ENCODE measurements around the gene BICC1. TPM values are rescaled to one million over a fixed set of nuclear protein-coding genes. Genes with fewer than 3 reads are reported as not detected.

BICC1 gene
- total RNA-seq, 3 donors from 2014 or later, result not detected

GRCh38 chr10:58565271-58565670, 52.6 kb downstream of the BICC1 start:
- no peak for ATAC-seq
- H3K9me3 Mint-ChIP-seq, result peaks cover 24% of the 10 kb centered on the region
- H3K27me3 Mint-ChIP-seq (ENCODE audit: low read depth), result no peaks in the 10 kb centered on the region
- H3K36me3 Mint-ChIP-seq (ENCODE audit: insufficient read depth), result no peaks in the 10 kb centered on the region
- no peaks in the 10 kb centered on the region for H3K4me1 Mint-ChIP-seq (ENCODE audit: low read depth)
- no peak overlapping the region for H3K4me3 Mint-ChIP-seq
- no peak for DNase-seq

- H3K4me3 Mint-ChIP-seq, result no peak overlapping the region
- ATAC-seq (no peak), DNase-seq (no peak)
- no peaks in the 10 kb centered on the region for H3K36me3 Mint-ChIP-seq (ENCODE audit: insufficient read depth)
- no peaks in the 10 kb centered on the region for H3K4me1 Mint-ChIP-seq (ENCODE audit: low read depth)
- H3K27me3 Mint-ChIP-seq (ENCODE audit: low read depth), result no peaks in the 10 kb centered on the region
- H3K9me3 Mint-ChIP-seq, result peaks cover 2% of the 10 kb centered on the region
Observed at GRCh38 chr10:58567652-58568051, 55.0 kb downstream of the BICC1 start.

GRCh38 chr10:58568428-58568935, 55.8 kb downstream of the BICC1 start:
- DNase-seq (no peak), ATAC-seq (no peak)
- H3K4me3 Mint-ChIP-seq, result no peak overlapping the region
- no peaks in the 10 kb centered on the region for H3K4me1 Mint-ChIP-seq (ENCODE audit: low read depth)
- no peaks in the 10 kb centered on the region for H3K27me3 Mint-ChIP-seq (ENCODE audit: low read depth)
- H3K9me3 Mint-ChIP-seq, result no peaks in the 10 kb centered on the region
- H3K36me3 Mint-ChIP-seq (ENCODE audit: insufficient read depth), result no peaks in the 10 kb centered on the region

- Mint-ChIP-seq H3K27me3 (ENCODE audit: low read depth) (no peaks in the 10 kb centered on the region), H3K36me3 (ENCODE audit: insufficient read depth) (no peaks in the 10 kb centered on the region), H3K4me1 (ENCODE audit: low read depth) (no peaks in the 10 kb centered on the region), H3K4me3 (no peak overlapping the region), H3K9me3 (no peaks in the 10 kb centered on the region)
- ATAC-seq (no peak), DNase-seq (no peak)
Observed at GRCh38 chr10:58570307-58570723, 57.6 kb downstream of the BICC1 start.

- no peak for DNase-seq
- H3K36me3 Mint-ChIP-seq (ENCODE audit: insufficient read depth), result no peaks in the 10 kb centered on the region
- H3K4me1 Mint-ChIP-seq (ENCODE audit: low read depth), result no peaks in the 10 kb centered on the region
- no peaks in the 10 kb centered on the region for H3K9me3 Mint-ChIP-seq
- H3K4me3 Mint-ChIP-seq, result no peak overlapping the region
- ATAC-seq, result no peak
- no peaks in the 10 kb centered on the region for H3K27me3 Mint-ChIP-seq (ENCODE audit: low read depth)
Observed at GRCh38 chr10:58570979-58571378, 58.3 kb downstream of the BICC1 start.

- Mint-ChIP-seq H3K27me3 (ENCODE audit: low read depth) (no peaks in the 10 kb centered on the region), H3K36me3 (ENCODE audit: insufficient read depth) (no peaks in the 10 kb centered on the region), H3K4me3 (no peak overlapping the region), H3K4me1 (ENCODE audit: low read depth) (no peaks in the 10 kb centered on the region), H3K9me3 (no peaks in the 10 kb centered on the region)
- no peak for DNase-seq
- no peak for ATAC-seq
Observed at GRCh38 chr10:58573144-58573543, 60.5 kb downstream of the BICC1 start.

GRCh38 chr10:58574058-58574457, 61.4 kb downstream of the BICC1 start:
- Mint-ChIP-seq H3K9me3 (no peaks in the 10 kb centered on the region), H3K36me3 (ENCODE audit: insufficient read depth) (no peaks in the 10 kb centered on the region)
- ATAC-seq, result no peak

GRCh38 chr10:58575491-58575890, 62.8 kb downstream of the BICC1 start:
- H3K27me3 Mint-ChIP-seq (ENCODE audit: low read depth), result no peaks in the 10 kb centered on the region
- no peaks in the 10 kb centered on the region for H3K9me3 Mint-ChIP-seq
- no peak overlapping the region for H3K4me3 Mint-ChIP-seq
- H3K36me3 Mint-ChIP-seq (ENCODE audit: insufficient read depth), result no peaks in the 10 kb centered on the region
- no peaks in the 10 kb centered on the region for H3K4me1 Mint-ChIP-seq (ENCODE audit: low read depth)
- DNase-seq (no peak), ATAC-seq (no peak)

More at GRCh38 chr10:58574058-58574457, 61.4 kb downstream of the BICC1 start:
- Mint-ChIP-seq H3K27me3 (ENCODE audit: low read depth) (no peaks in the 10 kb centered on the region), H3K4me1 (ENCODE audit: low read depth) (no peaks in the 10 kb centered on the region), H3K4me3 (no peak overlapping the region)
- DNase-seq, result no peak

GRCh38 chr10:58576751-58577436, 64.2 kb downstream of the BICC1 start:
- H3K4me1 Mint-ChIP-seq (ENCODE audit: low read depth), result no peaks in the 10 kb centered on the region
- no peaks in the 10 kb centered on the region for H3K9me3 Mint-ChIP-seq
- H3K4me3 Mint-ChIP-seq, result no peak overlapping the region
- H3K27me3 Mint-ChIP-seq (ENCODE audit: low read depth), result no peaks in the 10 kb centered on the region
- DNase-seq (no peak), ATAC-seq (no peak)
- H3K36me3 Mint-ChIP-seq (ENCODE audit: insufficient read depth), result no peaks in the 10 kb centered on the region

GRCh38 chr10:58577437-58577777, 64.7 kb downstream of the BICC1 start:
- Mint-ChIP-seq H3K36me3 (ENCODE audit: insufficient read depth) (no peaks in the 10 kb centered on the region), H3K4me1 (ENCODE audit: low read depth) (no peaks in the 10 kb centered on the region), H3K9me3 (no peaks in the 10 kb centered on the region), H3K27me3 (ENCODE audit: low read depth) (no peaks in the 10 kb centered on the region), H3K4me3 (no peak overlapping the region)
- DNase-seq (no peak), ATAC-seq (no peak)

- Mint-ChIP-seq H3K36me3 (ENCODE audit: insufficient read depth) (no peaks in the 10 kb centered on the region), H3K4me3 (no peak overlapping the region), H3K9me3 (no peaks in the 10 kb centered on the region), H3K4me1 (ENCODE audit: low read depth) (no peaks in the 10 kb centered on the region), H3K27me3 (ENCODE audit: low read depth) (no peaks in the 10 kb centered on the region)
- ATAC-seq, result no peak
- no peak for DNase-seq
Observed at GRCh38 chr10:58578366-58578765, 65.7 kb downstream of the BICC1 start.

- H3K27me3 Mint-ChIP-seq (ENCODE audit: low read depth), result no peaks in the 10 kb centered on the region
- H3K4me1 Mint-ChIP-seq (ENCODE audit: low read depth), result no peaks in the 10 kb centered on the region
- DNase-seq, result no peak
- H3K4me3 Mint-ChIP-seq, result no peak overlapping the region
- no peaks in the 10 kb centered on the region for H3K9me3 Mint-ChIP-seq
- no peaks in the 10 kb centered on the region for H3K36me3 Mint-ChIP-seq (ENCODE audit: insufficient read depth)
- no peak for ATAC-seq
Observed at GRCh38 chr10:58579011-58579655, 66.5 kb downstream of the BICC1 start.

GRCh38 chr10:58582045-58582444, 69.4 kb downstream of the BICC1 start:
- H3K36me3 Mint-ChIP-seq (ENCODE audit: insufficient read depth), result no peaks in the 10 kb centered on the region
- no peaks in the 10 kb centered on the region for H3K27me3 Mint-ChIP-seq (ENCODE audit: low read depth)
- H3K4me3 Mint-ChIP-seq, result no peak overlapping the region
- H3K4me1 Mint-ChIP-seq (ENCODE audit: low read depth), result no peaks in the 10 kb centered on the region
- no peak for DNase-seq
- ATAC-seq, result no peak
- no peaks in the 10 kb centered on the region for H3K9me3 Mint-ChIP-seq

GRCh38 chr10:58585435-58585834, 72.8 kb downstream of the BICC1 start:
- no peak overlapping the region for H3K4me3 Mint-ChIP-seq
- no peaks in the 10 kb centered on the region for H3K27me3 Mint-ChIP-seq (ENCODE audit: low read depth)
- DNase-seq (no peak), ATAC-seq (no peak)
- no peaks in the 10 kb centered on the region for H3K4me1 Mint-ChIP-seq (ENCODE audit: low read depth)
- no peaks in the 10 kb centered on the region for H3K36me3 Mint-ChIP-seq (ENCODE audit: insufficient read depth)
- no peaks in the 10 kb centered on the region for H3K9me3 Mint-ChIP-seq

Data from activated T-cell treated with anti-CD3 and anti-CD28 coated beads, Interleukin-2, amount 50 U/mL, for 4 hours (primary cell).